Vein endothelial cell (primary cell): ENCODE results near the gene RHOT1. TPM values are rescaled to one million over a fixed set of nuclear protein-coding genes. Genes with fewer than 3 reads are reported as not detected.

ENCODE experiments used
- small RNA-seq: library from RNA; depleted of rRNA; stranded (forward); fragments of <200 nt; gene quantifications from one replicate; pipeline ENCODE3, GENCODE V24; 2012
- total RNA-seq: library from RNA; depleted of rRNA; stranded (reverse); fragments of >200 nt; gene quantifications from 2 replicates; pipeline ENCODE4 v1.2.3, GENCODE V29; 2012

The RHOT1 gene
- 34.9 and 40.5 TPM in 2 replicates for total RNA-seq

GRCh38 chr17:32142038-32142856 lies at the start of gene RHOT1:
Gene RHOT1, plus strand, starts transcription at chr17:32142502. Its CDS starts 191 bp downstream, at chr17:32142693.

GRCh38 chr17:32265192-32265923 lies 123.1 kb downstream of the RHOT1 start, which contains the start of gene RHBDL3:
Gene RHBDL3, plus strand, starts transcription at chr17:32265832. Its CDS starts 358 bp downstream, at chr17:32266190.

Small RNA genes within 50 kb of the gene (small RNA-seq; reads per million reads assigned to genes)
- gene UBL5P2: 0.11 reads per million

Other genes starting within 250 kb of the RHOT1 start
- 26.1 and 41.5 TPM in 2 replicates for gene UTP6, start 240.8 kb upstream of the RHOT1 start, total RNA-seq
- 20.9 and 31.3 TPM in 2 replicates for gene SUZ12, start 205.5 kb upstream of the RHOT1 start, total RNA-seq
- gene LRRC37B, start 135.1 kb upstream of the RHOT1 start, total RNA-seq: 11.1 and 14.6 TPM in 2 replicates
- not detected in 2 replicates for gene RHBDL3, start 123.3 kb downstream of the RHOT1 start, total RNA-seq
- 15.8 and 18.0 TPM in 2 replicates for gene C17orf75, start 199.7 kb downstream of the RHOT1 start, total RNA-seq
- gene ZNF207, start 207.7 kb downstream of the RHOT1 start, total RNA-seq: 154 and 225 TPM in 2 replicates